Activated B cell treated with CpG ODN at 0.5 μM for 24 hours (primary cell): ENCODE data around the gene HMGB4. TPM values are rescaled to one million over a fixed set of nuclear protein-coding genes. Genes with fewer than 3 reads are reported as not detected.

Source experiments
- ATAC-seq: fragments of 200-7000 bp; cut with Tn5 transposase; one replicate; pipeline ENCODE4 v1.10.0; 2021; ENCODE audit warnings: low read depth, mild to moderate bottlenecking, moderate library complexity
- CTCF ChIA-PET: fragments of 350-600 bp; sonication (Branson Sonifier 250); formaldehyde crosslinking; loops from one replicate; lab custom pipeline; 2021; ENCODE audit warnings: antibody characterized with exemption; lab: Charles Lee
- POLR2A ChIA-PET: fragments of 350-600 bp; sonication (Branson Sonifier 250); formaldehyde crosslinking; loops from one replicate; lab custom pipeline; 2021; ENCODE audit warnings: antibody characterized with exemption; lab: Charles Lee
- DNase-seq: peaks from one replicate; pipeline ENCODE4 v3.0.0; 2022
- H3K27ac Mint-ChIP-seq: one replicate; pipeline ENCODE4 v1.8.0; 2020; ENCODE audit warnings: mixed read lengths
- H3K27me3 Mint-ChIP-seq: one replicate; pipeline ENCODE4 v1.8.0; 2021; ENCODE audit warnings: mixed read lengths
- H3K36me3 Mint-ChIP-seq: one replicate; pipeline ENCODE4 v1.8.0; 2021; ENCODE audit warnings: low read depth, mixed read lengths
- H3K4me1 Mint-ChIP-seq: one replicate; pipeline ENCODE4 v1.8.0; 2021; ENCODE audit warnings: mixed read lengths
- H3K4me3 Mint-ChIP-seq: one replicate; pipeline ENCODE4 v1.8.0; 2020; ENCODE audit warnings: mild to moderate bottlenecking, mixed read lengths
- H3K9me3 Mint-ChIP-seq: one replicate; pipeline ENCODE4 v1.8.0; 2020; ENCODE audit warnings: mixed read lengths
- intact Hi-C: fragments of 100-400 bp; cut with micrococcal nuclease; formaldehyde crosslinking; loops from one replicate; pipeline ENCODE4 v1.15.1; 2024
- total RNA-seq: library from RNA; stranded (reverse); gene quantifications from 2 replicates; pipeline ENCODE4 v1.2.3, GENCODE V29; 2022
- TF ChIP-seq, protein P1 (sequence below): fragments of 200-600 bp; IDR thresholded peaks from one replicate; pipeline ENCODE4 v1.8.0; 2022; ENCODE audit warnings: antibody characterized with exemption, mild to moderate bottlenecking

Gene HMGB4
- total RNA-seq, 1 donor from 2014 or later, result not detected

DNA sequence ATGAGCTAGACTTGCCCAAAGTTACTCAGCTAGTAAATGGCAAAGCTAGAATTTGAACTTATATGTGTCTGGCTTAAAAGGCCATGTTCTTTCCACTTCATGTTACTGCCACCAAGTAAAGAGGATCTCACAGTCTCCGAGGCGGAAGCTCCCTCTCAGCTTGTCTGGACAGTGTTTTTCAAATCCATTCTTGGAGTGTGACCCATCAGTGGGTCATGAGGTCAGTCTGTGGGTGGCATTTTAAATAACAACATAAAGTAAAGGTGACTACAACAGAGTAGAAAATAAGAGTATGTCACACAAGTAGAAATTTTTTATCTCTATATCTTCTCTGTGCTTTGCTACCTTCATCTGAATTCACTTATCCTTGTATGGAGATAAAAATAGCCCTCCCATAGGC, 3.2 kb upstream of the HMGB4 start:
- no peaks in the 10 kb centered on the region for H3K9me3 Mint-ChIP-seq

DNA sequence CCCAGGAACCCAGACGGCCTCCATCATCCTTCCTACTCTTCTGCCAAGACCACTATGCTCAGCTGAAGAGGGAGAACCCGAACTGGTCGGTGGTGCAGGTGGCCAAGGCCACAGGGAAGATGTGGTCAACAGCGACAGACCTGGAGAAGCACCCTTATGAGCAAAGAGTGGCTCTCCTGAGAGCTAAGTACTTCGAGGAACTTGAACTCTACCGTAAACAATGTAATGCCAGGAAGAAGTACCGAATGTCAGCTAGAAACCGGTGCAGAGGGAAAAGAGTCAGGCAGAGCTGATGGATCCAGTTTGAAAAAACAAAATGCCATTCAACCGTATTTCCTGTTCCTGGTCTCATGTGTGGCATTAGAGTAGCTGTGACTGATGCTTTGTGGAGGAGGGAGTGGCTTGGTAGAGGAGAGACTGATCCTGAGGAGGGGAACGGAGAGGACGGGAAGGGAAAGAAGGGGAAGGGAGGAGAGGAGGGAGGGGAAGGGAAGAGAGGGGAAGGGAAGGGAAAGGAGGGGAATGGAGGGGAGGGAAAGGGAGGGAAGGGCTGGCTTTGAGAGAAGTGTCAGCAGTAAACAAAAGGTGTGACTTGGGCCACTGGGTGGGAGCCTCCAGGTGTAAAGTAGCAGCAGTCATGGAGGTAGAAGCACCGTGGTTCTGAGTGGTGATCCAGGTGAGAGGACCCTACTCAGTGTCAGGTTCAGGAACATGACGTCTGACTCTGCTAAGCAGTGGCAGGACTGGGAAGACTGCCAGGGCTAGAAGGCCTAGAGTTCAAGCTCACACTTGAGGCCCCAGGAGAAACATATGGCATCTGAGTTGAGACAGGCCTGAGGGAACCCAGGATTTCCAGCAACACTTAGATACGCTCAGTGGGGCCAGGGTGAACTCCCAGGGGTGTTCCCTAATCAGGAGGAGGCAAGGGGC, 846 bp downstream of the HMGB4 start:
- CTCF ChIA-PET, result no interaction called here

More for the DNA sequence above, 3.2 kb upstream of the HMGB4 start:
- Mint-ChIP-seq H3K27ac (no peak overlapping the region), H3K4me1 (no peaks in the 10 kb centered on the region), H3K4me3 (no peak overlapping the region), H3K36me3 (no peaks in the 10 kb centered on the region), H3K27me3 (peaks cover 3% of the 10 kb centered on the region)
- ChIA-PET POLR2A (interaction anchor here (0.6 kb wide), 1 partner anchor 176 kb away, joined by 3 read pairs; no protein-coding TSS in a partner anchor), CTCF (no interaction called here)
- TF ChIP-seq, protein P1, sequence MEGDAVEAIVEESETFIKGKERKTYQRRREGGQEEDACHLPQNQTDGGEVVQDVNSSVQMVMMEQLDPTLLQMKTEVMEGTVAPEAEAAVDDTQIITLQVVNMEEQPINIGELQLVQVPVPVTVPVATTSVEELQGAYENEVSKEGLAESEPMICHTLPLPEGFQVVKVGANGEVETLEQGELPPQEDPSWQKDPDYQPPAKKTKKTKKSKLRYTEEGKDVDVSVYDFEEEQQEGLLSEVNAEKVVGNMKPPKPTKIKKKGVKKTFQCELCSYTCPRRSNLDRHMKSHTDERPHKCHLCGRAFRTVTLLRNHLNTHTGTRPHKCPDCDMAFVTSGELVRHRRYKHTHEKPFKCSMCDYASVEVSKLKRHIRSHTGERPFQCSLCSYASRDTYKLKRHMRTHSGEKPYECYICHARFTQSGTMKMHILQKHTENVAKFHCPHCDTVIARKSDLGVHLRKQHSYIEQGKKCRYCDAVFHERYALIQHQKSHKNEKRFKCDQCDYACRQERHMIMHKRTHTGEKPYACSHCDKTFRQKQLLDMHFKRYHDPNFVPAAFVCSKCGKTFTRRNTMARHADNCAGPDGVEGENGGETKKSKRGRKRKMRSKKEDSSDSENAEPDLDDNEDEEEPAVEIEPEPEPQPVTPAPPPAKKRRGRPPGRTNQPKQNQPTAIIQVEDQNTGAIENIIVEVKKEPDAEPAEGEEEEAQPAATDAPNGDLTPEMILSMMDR, result no peak
- ATAC-seq, result no peak
- intact Hi-C loops, result no loop called here
- DNase-seq, result no peak

DNA sequence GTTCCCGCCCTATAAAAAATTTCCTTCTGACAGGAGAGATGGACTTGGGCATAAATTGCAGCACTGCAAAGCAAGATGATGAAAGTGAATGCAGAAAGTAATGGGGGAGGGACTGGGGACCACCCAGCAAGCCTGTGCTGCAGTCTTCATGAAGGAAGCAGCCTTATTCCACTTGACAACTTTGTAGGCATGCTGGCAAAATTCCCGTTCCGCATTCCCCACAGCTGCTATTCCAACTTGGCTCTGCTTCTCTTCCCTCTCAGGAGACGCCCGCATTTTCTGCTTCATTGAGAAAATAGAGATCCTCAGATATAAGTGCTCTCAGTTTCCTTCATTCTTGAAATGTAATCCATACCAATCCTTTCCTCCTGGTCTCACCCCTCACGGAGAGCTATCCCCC, 2.4 kb downstream of the HMGB4 start:
- DNase-seq (no peak), ATAC-seq (no peak)
- TF ChIP-seq, protein P1, result no peak
- no peaks in the 10 kb centered on the region for H3K4me1 Mint-ChIP-seq
- H3K4me3 Mint-ChIP-seq, result no peak overlapping the region
- no peak overlapping the region for H3K27ac Mint-ChIP-seq
- POLR2A ChIA-PET, result no interaction called here
- no peaks in the 10 kb centered on the region for H3K9me3 Mint-ChIP-seq
- no peaks in the 10 kb centered on the region for H3K27me3 Mint-ChIP-seq
- intact Hi-C loops, result no loop called here
- CTCF ChIA-PET, result no interaction called here
- no peaks in the 10 kb centered on the region for H3K36me3 Mint-ChIP-seq

More for the DNA sequence above, 846 bp downstream of the HMGB4 start:
- H3K4me1 Mint-ChIP-seq, result no peaks in the 10 kb centered on the region
- no peak for DNase-seq
- no peak overlapping the region for H3K4me3 Mint-ChIP-seq
- intact Hi-C loops, result no loop called here
- TF ChIP-seq, protein P1, result no peak
- no peaks in the 10 kb centered on the region for H3K36me3 Mint-ChIP-seq
- no peak for ATAC-seq
- POLR2A ChIA-PET, result no interaction called here
- no peaks in the 10 kb centered on the region for H3K9me3 Mint-ChIP-seq
- H3K27me3 Mint-ChIP-seq, result peaks cover 3% of the 10 kb centered on the region
- H3K27ac Mint-ChIP-seq, result no peak overlapping the region

DNA sequence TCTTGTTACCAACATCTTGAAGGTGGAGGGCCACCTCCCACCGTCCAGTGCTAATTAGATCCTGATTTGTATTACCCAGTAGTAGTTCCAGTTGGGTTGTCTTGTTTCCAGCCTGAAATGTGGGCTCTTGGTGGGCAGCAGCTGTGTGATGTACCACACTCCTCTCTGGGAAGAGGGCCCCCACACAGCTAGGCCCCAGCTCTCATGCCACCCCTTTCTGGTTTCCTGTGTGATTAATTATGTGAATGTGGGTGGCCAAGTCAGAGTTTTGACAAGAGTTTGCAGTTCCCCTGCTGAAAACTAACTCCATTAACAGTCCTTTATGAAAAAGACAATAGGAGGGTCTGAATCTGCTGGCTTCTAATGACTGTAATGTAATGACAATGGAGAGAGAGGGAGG, 3.8 kb downstream of the HMGB4 start:
- H3K36me3 Mint-ChIP-seq, result no peaks in the 10 kb centered on the region
- CTCF ChIA-PET, result no interaction called here
- no peak for DNase-seq
- TF ChIP-seq, protein P1, result no peak
- POLR2A ChIA-PET, result no interaction called here
- no peaks in the 10 kb centered on the region for H3K9me3 Mint-ChIP-seq
- ATAC-seq, result no peak
- H3K27ac Mint-ChIP-seq, result peak overlapping the region; percentile 16
- intact Hi-C loops, result no loop called here
- no peaks in the 10 kb centered on the region for H3K27me3 Mint-ChIP-seq
- no peak overlapping the region for H3K4me3 Mint-ChIP-seq
- H3K4me1 Mint-ChIP-seq, result no peaks in the 10 kb centered on the region

DNA sequence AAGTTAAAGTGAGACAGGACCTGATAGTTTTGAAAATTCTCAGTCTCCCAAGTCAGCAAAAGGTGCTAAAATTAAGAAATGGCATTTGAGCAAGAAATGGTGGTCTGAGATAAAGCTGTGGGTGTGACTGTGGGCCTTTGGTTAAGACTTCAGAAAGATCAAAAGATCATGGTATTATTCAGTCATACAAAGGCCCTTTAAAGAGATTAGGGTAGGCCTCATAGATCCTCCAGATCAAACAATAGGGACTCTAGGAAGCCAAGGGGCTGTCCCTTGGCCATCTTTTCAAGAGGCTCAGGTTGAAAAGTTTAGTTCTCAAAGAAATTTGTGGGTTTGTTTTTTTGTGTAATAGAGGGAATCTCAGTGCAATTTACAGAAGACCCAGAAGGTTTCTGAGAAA, 8.4 kb downstream of the HMGB4 start:
- H3K27me3 Mint-ChIP-seq, result no peaks in the 10 kb centered on the region
- intact Hi-C loops, result no loop called here
- H3K4me1 Mint-ChIP-seq, result no peaks in the 10 kb centered on the region
- TF ChIP-seq, protein P1, result no peak
- no peak overlapping the region for H3K27ac Mint-ChIP-seq
- no peaks in the 10 kb centered on the region for H3K9me3 Mint-ChIP-seq
- POLR2A ChIA-PET, result no interaction called here
- no peak overlapping the region for H3K4me3 Mint-ChIP-seq
- H3K36me3 Mint-ChIP-seq, result no peaks in the 10 kb centered on the region
- no peak for DNase-seq
- CTCF ChIA-PET, result no interaction called here
- ATAC-seq, result no peak
